NCI-H345 (cell line): ENCODE results near the gene PDIA2.
"Not testable (repeated sequence)": the region's sequence is repeated elsewhere in the genome, so short reads cannot be mapped to it uniquely, and the experiment has no call there.

Experiments used
- DNase-seq: peaks from one replicate; lab custom pipeline; 2025; lab: John Stamatoyannopoulos, UW

PDIA2 gene, protein sequence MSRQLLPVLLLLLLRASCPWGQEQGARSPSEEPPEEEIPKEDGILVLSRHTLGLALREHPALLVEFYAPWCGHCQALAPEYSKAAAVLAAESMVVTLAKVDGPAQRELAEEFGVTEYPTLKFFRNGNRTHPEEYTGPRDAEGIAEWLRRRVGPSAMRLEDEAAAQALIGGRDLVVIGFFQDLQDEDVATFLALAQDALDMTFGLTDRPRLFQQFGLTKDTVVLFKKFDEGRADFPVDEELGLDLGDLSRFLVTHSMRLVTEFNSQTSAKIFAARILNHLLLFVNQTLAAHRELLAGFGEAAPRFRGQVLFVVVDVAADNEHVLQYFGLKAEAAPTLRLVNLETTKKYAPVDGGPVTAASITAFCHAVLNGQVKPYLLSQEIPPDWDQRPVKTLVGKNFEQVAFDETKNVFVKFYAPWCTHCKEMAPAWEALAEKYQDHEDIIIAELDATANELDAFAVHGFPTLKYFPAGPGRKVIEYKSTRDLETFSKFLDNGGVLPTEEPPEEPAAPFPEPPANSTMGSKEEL

DNA sequence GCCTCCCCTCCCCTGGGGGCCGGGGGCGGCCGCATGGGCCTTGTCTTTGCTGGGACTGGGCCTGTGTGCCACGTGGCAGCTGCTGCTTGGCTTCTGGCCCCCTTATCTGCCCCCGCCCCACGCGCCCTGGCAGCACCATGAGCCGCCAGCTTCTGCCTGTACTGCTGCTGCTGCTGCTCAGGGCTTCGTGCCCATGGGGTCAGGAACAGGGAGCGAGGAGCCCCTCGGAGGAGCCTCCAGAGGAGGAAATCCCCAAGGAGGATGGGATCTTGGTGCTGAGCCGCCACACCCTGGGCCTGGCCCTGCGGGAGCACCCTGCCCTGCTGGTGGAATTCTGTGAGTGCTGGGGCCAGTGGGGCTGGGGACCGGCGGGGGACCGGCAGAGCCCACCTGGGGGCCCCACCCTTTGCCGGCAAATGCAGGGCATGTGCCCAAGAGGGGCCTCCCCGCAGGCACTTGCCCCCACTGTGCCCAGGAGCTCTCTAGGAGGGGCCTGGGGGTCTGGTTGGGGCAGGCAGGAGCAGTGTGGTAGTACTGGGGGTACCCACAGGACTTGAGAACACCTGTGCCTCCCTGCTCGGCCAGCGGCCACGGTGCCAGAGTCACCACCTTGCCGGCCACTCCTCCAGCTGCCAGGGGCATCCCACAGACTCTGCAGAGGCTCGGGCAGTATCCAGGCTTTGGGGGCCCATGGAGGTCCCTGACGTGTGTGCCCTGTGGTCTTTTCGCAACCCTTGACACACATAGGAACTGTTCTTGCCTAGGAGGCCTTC lies at the start of gene PDIA2:
PDIA2 (plus strand) TSS at position 132 of the 773 bp plus-strand sequence; CDS start at position 138, 6 bp downstream.
- DNase-seq = no peak

- peak; percentile 97 for DNase-seq
Measured at GRCh38 chr16:234468-235305, 48.3 kb upstream of the PDIA2 start, which contains the start of gene FAM234A. TSS of gene FAM234A (plus strand) at chr16:234821. CDS start at chr16:254414, 19,593 bp downstream.

DNA sequence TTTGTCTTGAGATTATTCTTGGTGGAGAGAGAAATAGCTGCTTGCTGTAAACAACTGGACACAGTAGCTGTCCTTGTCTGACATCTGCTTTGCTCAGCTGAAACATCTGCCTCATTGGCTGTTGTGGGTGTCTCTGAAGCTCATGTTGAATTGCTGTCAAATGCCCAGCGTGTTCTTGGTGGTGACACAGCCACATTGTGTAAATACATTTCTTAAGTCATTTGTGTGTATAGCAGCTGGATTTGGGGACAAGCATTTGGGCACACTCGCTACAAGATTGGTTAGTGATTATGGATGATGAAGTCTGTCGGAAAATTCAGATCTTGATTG lies 43.1 kb upstream of the PDIA2 start:
- no peak for DNase-seq

GRCh38 chr16:240559-240958 lies 42.4 kb upstream of the PDIA2 start:
- no peak for DNase-seq

DNA sequence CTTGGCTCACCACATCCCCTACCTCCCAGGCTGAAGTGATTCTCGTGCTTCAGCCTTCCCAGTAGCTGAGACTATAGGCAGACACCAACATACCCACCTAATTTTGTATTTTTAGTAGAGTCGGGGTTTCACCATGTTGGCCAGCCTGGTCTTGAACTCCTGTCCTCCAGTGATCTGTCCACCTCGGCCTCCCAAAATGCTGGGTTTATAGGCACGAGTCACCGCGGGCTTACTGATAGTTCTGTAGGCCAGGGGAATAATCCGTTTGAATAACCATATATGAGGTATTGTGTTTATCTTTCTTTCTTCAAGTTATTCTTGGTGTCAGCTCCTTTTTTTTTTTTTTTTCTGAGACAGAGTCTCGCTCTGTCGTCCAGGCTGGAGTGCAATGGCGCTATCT lies 40.7 kb upstream of the PDIA2 start:
- DNase-seq = no peak

DNA sequence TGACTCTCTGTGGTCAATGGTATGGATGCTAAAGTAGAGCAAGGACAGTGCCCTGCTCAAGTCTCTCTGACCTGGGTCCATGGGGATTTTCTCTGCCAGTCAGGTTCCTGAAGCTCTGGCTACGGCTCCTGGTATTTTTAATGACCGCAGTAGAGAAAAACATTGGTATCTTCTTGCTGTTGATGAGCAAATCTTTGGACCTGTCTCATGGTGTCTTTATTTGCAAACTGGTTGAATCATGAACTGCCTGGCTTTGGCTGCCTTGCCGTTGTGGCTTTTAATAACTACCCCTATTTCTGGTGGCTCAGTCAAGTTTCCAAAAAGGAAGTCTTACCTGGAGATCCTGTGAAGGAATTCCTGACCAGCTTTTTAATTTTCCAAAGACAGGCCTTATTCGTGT lies 39.6 kb upstream of the PDIA2 start:
- no peak for DNase-seq

DNA sequence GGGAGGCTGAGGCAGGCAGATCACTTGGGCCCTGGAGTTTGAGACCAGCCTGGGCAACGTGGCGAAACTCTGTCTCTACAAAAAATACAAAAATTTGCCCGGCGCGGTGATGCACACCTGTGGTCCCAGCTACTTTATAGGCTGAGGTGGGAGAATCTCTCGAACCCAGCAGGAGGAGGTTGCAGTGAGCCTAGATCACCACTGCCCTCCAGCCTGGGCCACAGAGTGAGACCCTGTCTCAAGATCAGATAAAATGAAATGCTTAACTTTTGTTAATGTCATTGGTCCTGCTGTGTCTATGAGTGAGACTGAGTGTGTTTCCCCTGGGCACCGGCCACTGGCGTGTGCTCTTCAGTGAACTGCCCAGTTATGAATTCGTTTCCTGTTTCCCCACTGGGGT lies 37.9 kb upstream of the PDIA2 start:
- no peak for DNase-seq

GRCh38 chr16:247027-247426 lies 35.9 kb upstream of the PDIA2 start:
- DNase-seq = no peak

- DNase-seq = no peak
Measured at GRCh38 chr16:249431-249830, 33.5 kb upstream of the PDIA2 start.

GRCh38 chr16:252366-253337 lies 30.3 kb upstream of the PDIA2 start:
- DNase-seq = no peak

DNA sequence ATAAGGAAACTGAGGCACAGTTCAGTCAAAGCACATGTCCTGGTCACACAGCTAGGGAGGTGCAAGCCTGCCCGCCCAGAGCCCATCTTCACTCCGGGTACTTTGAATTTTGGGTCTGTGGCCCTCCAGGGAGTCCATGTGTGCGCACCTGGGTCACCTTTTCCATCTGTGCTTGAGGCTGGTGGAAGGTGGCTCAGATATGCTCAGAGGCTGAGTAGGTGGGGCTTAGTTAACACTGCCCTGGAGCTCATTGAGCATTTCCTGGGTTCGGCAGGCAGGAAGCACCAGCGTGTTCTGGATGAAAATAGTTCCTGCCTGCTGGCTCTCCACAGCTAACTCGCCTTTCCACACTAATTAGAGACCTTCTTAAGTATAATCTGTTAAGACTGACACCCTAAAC lies 29.1 kb upstream of the PDIA2 start:
- DNase-seq = no peak

DNA sequence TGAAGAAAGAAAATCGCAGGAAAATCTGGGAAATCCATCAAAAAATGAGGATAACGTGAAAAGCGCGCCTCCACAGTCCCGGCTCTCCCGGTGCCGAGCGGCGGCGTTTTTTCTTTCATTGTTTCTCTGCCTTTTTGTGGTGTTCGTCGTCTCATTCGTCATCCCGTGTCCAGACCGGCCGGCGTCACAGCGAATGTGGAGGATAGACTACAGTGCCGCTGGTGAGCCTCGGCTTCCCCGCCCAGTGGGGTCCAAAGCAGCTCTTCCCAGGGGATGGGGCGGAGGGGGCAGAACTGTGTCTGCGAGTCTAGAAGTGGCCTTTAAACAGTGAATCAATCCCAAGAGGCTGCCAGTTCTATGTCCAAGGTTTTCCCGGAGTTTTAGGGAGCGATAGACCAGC lies 28.5 kb upstream of the PDIA2 start:
- DNase-seq = no peak

- DNase-seq = no peak
Measured at GRCh38 chr16:255183-255582, 27.8 kb upstream of the PDIA2 start.

GRCh38 chr16:258091-258490 lies 24.9 kb upstream of the PDIA2 start:
- not testable (repeated sequence) for DNase-seq

DNA sequence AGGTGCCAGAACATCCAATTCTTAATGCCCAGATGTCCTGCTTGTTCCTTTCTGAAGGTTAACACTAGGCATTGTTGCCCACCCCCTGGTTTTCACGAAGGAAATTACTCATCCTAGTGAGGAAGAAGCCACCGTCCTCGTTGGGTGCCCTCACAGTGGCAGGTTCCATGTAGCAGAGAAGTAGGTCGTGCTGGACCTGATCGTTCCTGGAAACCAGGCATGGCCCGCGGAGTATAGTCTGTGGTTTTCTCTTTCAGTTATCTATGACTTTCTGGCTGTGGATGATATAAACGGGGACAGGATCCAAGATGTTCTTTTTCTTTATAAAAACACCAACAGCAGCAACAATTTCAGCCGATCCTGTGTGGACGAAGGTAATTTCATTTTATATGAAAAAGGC lies 23.7 kb upstream of the PDIA2 start:
- DNase-seq = no peak

GRCh38 chr16:259814-260253 lies 23.1 kb upstream of the PDIA2 start:
- DNase-seq = no peak

- DNase-seq = no peak
Measured at GRCh38 chr16:260326-260725, 22.6 kb upstream of the PDIA2 start.

- DNase-seq = no peak
Measured at GRCh38 chr16:261031-261691, 21.8 kb upstream of the PDIA2 start.

DNA sequence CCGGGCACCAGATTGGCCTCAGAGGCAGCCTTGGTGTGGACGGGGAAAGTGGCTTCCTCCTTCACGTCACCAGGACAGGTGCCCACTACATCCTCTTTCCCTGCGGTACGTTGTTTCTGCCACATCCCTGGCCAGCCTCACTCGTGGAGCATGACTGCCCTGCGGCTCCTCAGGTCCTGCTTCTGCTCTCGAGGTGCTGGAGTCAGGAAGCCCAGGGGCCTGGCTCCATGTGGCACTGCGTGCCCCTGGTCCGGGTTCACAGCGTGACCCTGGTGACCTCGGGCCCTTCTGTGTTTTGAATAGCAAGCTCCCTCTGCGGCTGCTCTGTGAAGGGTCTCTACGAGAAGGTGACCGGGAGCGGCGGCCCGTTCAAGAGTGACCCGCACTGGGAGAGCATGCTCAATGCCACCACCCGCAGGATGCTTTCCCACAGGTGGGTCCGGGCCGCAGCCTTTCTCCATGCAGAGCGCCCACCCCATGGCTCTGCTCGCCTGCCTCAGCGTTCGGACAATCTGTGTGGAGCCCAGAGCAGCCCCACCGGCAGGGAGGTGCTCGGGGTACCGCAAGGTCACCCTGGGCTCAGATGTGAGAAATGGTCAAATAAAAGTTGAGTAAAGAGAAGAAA lies 20.7 kb upstream of the PDIA2 start:
- no peak for DNase-seq
